Myocyte (in vitro differentiated cells): ENCODE data around the gene ERAS. TPM values are rescaled to one million over a fixed set of nuclear protein-coding genes. Genes with fewer than 3 reads are reported as not detected.

Experiments used
- DNase-seq: peaks from one replicate; pipeline ENCODE4 v3.0.0-alpha.2; 2012; ENCODE audit warnings: low read depth
- polyA plus RNA-seq: library from polyadenylated mRNA; unstranded; fragments of >200 nt; gene quantifications from one replicate; pipeline ENCODE4 v1.2.1, GENCODE V29; 2012; ENCODE audit warnings: missing spikeins
- total RNA-seq: library from RNA; depleted of rRNA; stranded (reverse); fragments of >200 nt; gene quantifications from 2 replicates; pipeline ENCODE4 v1.2.3, GENCODE V29; 2014

The ERAS gene, protein sequence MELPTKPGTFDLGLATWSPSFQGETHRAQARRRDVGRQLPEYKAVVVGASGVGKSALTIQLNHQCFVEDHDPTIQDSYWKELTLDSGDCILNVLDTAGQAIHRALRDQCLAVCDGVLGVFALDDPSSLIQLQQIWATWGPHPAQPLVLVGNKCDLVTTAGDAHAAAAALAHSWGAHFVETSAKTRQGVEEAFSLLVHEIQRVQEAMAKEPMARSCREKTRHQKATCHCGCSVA
- total RNA-seq = not detected in 2 replicates
- 0.06 TPM for polyA plus RNA-seq

DNA sequence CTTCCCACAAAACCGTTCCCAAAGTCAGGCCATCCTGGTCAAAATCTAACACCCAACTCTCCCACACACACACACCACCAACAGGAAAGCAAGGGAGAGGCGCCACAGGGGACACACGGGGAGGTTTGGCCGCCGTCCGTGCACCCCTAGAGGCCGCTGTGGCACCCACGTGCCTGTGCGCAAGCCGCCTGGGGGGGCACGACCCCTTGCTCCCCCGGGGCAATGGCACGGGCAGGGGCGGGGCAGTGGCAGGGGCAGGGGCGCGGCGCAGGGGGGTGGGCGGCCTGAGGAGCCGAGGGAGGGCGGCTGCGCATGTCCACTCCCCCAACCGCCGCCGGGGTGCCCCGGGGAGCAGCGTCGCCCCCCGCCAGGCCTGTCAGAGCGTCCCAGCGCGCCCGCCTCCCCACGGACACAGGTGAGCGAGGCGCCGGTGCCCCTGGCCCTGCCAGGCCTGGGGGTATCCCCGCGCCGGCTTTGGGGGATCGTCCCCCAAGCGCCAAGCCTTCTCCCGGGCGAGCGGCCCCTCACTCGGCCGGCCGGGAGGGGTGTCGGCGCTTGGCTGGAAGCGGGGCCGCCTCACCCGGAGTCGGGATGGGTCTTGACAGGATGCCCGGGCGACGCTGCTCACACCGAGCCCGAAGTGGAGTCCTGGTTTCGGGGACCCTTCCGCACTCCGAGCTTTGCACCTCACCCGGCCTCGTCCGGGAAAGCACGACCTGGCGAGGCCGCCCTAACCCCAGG, at the start of gene ERAS:
ERAS (plus strand) TSS at position 379 of the 741 bp plus-strand sequence. CDS start 2,611 bp downstream, outside the sequence.
- no peak for DNase-seq

DNA sequence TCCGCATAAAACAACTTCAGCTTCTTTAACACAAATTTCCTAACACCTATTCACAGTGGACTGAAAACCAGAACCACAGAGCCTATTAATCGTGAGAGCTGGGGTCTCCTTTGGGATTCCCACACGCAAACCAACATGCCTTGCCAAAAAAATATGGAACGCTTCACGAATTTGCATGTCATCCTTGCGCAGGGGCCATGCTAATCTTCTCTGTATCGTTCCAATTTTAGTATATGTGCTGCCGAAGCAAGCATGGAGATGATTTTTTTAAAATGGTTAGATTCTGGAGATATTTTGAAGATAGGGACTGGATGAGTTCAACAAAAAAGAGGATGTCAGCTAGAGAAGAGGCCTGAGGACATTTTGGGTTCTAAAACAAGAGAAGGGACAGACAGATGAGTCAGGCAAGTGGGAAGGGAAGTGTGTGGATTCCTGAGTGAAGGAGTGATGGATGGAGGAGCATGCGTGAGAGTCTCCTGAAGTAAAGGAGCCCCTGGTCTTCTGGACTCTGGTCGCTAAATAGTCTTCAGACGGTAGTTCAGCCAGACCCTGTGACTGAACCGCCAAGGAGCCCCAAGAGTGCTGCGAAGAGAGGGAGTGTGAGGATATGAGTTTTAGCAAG, 49.4 kb upstream of the ERAS start:
- DNase-seq = no peak

DNA sequence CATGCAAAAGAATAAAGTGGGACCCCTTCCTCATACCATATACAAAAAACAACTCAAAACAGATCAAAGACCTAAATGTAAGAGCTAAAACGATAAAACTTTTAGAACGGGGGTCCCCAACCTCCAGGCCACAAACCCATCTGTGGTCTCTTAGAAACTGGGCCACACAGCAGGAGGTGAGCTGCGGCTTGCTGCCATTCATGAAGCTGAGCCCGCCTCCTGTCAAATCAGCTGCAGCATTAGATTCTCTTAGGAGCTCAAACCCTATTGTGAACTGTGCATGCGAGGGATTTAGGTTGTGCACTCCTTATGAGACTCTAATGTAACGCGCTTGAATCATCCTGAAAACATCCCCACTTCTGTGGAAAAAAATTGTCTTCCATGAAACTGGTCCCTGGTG, 46.9 kb upstream of the ERAS start:
- no peak for DNase-seq

DNA sequence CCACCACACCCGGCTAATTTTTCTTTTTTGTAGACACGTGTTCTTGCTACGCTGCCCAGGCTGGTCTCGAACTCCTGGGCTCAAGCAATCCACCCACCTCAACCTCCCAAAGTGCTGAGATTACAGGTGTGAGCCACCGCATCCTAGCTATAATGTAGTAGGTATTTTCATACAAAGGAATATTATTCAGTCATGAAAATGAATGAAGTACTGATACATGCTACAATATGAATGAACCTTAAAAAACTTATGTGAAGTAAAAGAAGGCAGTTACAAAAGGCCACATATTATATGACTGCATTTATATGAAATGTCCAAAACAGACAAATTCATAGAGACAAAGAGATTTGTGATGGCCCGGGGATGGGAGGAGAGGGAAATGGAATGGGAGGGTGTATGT, 44.6 kb upstream of the ERAS start:
- no peak for DNase-seq

DNA sequence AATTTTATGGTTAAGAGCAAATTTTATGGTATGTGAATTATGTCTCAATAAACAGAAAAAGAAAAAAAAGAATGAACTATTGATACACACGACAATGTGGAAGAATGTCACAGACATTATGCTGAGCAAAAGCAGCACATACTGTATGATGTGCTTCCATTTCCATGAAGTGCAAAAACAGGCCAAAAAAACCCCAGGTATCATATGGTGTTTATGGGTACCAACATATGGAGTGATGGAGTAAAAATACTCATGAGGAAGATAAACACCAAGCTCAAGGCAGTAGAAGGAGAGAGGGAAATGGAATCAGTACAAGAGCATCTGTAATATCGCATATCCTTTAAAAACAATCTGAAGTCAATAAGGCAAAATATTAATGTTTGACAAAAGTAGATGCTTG, 44.1 kb upstream of the ERAS start:
- no peak for DNase-seq

DNA sequence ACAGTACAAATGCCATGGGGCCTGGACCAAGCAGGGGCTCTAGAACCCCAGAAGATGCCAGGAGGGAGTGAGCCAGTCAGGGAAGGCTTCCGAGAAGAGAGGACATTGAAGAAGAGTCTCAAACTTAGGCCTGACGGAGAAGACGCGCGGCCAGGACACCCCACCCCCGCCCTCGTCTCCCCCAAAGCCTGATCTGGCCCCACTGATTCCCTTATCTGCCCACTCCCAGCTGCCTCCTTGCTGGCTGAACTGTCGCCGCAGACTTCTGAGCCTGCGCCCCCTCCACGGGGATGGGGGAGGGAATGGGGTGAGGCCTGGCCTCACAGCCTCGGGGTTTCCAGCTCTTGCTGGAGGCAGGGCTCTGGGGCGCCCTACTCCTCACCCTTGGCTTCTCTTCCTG, 43.5 kb upstream of the ERAS start:
- no peak for DNase-seq

DNA sequence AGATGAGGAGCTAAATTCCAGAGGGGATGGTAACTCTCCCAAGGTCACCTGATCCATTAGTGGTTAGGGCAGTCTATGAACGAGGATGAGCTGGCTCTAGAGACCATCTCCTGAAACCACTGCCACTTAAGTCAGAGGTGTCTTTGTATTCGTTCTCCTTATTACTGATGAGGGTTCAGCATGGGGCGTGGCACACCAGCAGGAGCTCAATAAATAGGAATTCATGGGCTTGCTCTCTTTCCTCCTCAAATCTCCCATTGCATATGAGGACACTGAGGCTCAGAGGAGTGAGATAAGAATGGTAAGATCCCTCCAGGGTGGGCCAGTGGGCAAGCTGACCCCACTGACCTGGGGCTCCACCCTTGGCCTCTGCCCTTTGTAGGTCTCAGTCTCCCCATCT, 41.6 kb upstream of the ERAS start:
- DNase-seq = no peak

DNA sequence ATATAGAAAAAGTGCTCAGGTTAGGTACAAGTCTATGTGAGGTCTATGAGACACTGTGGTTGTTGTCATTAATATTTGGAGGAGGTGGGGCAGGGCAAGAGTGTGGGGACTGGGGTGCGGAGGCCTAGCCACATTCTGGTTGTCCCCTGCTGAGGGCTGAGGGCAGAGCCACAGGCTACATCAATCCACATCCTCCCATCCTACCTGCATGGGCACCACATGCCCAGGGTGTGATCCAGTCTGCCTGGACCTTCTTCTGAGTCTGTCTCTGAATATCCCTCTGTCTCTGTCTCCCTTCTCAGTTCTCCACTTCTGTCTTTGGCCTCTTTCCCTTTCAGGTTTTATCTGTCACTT, 41.1 kb upstream of the ERAS start:
- DNase-seq = no peak

DNA sequence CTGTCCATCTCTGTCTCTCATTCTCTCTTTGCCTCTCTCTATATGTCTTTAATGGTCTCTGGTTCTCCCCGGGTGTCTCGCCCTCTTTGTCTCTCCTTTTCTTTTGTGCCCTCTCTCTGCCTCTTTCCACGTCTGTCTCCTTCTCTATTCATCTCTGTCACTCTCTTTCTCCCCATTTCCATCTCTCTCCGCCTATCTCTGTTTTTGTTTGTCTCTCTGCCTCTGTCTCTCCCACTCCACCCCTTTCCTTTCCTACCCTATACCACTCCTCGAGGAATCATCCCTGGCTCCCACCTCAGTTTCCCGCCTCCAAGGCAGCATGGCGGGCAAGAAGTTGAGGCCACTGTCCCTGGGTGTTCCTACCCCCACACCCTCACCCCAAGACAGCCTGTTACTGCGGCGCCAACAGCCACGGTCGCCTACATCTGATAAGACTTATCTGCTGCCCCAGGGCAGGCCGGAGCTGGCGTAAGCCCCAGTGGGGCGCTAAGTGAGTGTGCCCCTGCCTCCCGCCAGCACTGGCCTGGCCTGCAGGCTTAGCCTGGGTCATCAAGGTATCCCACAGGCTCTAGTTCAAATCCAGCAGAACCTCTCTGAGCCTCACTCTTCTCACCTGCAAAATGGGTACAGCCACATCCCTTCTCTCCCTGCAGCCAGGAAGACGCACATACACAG, 40.6 kb upstream of the ERAS start:
- no peak for DNase-seq

DNA sequence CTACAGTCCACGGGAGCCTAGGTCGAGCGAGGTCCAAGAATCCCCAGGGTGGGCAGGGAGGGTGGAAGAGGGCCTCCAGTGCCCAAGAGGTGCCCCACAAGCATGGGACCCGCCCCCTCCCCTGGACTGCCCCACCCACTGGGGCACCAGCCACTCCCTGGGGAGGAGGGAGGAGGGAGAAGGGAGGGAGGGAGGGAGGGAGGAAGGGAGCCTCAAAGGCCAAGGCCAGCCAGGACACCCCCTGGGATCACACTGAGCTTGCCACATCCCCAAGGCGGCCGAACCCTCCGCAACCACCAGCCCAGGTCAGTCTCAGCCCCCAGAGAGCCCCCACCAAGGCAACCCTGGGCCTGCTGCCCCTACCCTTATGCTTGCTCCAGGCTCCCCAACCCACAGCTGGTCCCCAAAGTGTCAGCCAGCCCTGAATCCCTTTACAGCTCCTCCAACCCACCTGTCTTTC, 39.9 kb upstream of the ERAS start, which contains the start of gene GATA1:
GATA1 (plus strand) TSS at position 250 of the 460 bp plus-strand sequence. CDS start 4,520 bp downstream, outside the sequence.
- no peak for DNase-seq

DNA sequence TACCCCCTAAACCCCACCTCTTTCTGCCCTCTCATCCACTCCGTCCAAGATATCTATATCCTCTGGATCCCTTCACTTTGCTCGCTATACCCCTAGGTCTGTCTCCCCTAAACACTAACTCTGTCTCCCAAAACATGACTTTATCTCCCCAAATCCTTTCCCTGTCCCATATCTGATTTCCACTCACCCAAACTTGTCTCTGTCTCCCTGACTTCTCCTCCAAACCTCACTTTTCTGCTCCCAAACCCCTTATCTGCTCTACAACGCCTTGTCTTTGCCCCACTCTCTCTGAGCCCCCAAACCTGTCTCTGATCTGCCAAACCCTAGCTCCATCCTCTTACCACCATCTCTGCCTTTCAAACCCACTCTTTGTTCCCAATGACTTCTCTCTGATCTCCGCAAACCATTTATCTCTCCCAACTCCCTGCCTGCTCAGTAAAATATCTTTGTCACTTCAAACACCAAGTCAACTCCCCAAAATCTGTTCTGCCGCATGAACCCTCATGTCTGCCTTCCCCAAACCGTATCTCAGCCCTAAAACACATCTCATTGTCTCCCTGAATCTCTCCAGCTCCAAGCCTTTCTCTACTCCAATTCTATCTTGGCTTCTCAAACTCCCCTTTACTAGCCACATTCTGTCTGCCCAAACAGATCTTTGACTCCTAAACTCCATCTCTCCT, 39.3 kb upstream of the ERAS start:
- no peak for DNase-seq

DNA sequence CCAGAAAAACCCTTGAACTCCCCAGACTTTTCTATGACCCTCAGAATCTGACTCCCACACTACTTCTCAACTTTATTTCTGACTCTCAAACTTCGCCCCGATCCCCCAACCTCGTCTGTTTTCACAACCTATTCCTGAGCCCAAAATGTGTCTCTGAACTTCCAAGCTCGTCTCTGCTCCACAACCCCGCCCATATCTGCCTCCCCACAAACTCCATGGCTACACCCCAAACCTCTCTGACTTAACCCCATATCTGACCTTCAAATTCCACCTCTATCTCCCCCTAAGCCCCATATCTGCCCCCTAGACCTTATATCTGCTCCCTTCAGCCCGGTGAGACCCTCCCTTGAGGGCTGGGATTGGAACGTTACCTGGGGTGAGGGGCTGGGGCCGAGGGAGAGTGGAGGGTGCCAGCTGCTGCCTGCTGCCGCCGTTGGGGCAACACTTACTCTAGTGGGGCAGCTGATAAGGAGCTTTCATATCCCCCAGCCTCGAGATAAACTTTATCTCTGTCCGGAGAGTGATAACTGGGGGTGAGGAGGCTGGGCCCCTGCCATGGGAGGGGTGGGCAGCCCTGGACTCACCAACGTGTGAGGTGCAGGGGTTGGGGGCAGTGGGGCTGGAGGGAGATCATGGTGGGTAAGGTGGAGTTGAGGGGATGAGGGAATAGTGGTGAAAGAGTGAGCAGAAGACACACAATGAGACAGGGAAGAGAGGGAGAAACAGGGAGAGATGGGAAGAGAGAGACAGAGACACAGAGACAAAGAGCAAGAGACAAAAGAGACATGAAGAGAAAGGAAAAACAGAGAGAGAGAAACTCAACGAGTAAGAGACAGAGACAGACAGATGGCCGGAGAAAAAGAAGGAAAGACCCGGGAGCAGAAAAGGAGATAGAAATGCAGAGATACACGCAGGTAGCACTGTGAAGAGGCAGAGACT, 38.5 kb upstream of the ERAS start:
- DNase-seq = no peak

DNA sequence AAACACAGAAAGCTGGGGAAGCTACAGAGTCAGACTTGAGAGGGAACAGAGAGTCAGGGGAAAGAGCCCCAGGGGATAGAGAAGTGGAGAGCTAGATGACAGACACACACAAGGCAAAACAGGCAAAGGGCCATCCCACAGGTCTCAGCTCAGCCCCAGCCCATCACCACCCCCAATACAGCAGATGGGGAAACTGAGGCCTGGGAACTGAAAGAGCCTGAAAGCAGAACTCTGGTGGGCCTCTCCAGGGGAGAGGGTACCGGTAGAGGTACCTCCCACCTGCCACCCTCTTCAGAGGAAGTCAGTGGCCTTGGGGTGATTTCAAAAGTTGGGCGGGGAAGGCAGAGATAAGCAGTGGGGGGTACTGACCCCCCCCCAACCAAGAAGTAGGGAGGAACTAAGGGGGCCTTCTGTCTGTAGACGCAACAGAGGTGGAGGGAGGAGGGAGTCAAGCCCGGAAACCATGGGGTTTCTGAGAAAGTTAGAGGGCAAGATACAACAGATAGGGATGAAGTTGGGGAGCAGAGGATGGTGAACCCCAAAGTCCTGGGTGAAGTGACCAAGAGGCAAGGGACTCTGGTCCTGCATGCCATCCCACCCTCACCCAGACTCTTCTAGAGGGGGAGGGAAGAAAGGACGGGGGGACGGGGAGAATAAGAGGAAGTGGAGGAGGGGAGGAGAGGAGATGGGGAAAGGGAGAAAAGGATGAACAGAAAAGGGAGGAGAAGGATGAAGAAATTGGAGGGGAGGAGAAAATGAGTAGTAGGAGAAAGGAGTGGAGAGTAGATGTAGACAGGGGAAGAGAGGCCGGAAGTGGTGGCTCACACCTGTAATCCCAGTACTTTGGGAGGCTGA, 36.7 kb upstream of the ERAS start:
- no peak for DNase-seq

DNA sequence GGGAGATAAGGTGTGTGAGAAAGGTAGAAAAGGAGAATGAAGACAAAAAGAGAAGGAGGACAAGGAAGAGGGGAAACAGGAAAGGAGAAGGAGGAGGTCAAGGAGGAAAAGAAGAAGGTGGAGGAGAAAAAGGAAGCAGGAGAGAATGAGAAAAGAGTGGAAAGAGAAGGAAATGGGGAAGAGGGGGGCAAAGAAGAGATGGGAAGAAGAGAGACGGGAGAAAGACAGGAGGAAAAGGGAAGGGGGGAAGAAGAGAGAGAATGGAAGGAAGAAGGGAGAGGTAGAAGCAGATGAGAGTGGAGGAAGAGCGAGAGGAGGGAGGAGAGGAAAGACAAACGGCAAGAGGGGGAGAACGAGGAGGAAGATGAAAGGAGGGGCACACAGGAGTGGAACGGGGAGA, 35.8 kb upstream of the ERAS start:
- no peak for DNase-seq

DNA sequence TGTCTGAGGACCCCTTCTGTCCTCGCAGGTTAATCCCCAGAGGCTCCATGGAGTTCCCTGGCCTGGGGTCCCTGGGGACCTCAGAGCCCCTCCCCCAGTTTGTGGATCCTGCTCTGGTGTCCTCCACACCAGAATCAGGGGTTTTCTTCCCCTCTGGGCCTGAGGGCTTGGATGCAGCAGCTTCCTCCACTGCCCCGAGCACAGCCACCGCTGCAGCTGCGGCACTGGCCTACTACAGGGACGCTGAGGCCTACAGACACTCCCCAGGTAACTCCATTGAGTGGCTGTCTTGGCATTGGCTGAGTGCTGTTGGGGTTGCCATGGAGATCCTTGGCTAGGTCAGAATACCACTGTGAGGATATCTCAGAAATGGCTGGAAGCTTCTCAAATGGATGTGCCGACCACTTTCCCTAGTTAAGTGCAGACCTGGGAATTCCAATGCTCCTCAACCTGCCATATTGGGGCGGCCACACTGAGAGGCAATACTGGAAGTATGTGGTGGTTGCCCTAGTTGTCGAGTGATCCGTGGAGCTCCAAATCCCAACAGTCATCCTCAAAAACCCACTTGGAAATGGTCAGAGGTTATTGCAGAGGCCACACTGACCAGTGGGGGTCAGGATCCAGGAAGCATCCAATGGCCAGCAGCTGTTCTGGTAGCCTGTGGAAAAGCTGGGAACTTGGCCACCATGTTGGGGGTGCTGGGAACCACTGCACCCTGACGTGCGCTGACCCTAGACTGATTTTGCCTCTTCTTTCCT, 35.1 kb upstream of the ERAS start:
- no peak for DNase-seq

DNA sequence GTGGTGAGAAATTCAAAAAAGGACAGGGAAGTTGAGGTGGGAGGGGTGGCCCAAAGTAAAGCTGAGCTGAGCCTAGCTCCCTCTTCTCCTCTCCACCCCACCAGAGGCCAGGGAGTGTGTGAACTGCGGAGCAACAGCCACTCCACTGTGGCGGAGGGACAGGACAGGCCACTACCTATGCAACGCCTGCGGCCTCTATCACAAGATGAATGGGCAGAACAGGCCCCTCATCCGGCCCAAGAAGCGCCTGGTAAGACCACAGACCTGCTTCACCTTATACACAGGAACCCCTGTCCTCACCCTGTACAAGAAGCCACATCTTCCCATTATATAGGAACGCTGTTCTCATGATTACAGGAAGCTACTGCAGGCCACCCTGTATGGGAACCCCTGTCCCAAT, 34.1 kb upstream of the ERAS start:
- no peak for DNase-seq

DNA sequence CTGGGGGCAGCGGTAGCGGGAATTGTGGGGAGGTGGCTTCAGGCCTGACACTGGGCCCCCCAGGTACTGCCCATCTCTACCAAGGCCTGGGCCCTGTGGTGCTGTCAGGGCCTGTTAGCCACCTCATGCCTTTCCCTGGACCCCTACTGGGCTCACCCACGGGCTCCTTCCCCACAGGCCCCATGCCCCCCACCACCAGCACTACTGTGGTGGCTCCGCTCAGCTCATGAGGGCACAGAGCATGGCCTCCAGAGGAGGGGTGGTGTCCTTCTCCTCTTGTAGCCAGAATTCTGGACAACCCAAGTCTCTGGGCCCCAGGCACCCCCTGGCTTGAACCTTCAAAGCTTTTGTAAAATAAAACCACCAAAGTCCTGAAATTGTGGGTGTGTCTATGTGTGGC, 32.4 kb upstream of the ERAS start:
- DNase-seq = no peak

DNA sequence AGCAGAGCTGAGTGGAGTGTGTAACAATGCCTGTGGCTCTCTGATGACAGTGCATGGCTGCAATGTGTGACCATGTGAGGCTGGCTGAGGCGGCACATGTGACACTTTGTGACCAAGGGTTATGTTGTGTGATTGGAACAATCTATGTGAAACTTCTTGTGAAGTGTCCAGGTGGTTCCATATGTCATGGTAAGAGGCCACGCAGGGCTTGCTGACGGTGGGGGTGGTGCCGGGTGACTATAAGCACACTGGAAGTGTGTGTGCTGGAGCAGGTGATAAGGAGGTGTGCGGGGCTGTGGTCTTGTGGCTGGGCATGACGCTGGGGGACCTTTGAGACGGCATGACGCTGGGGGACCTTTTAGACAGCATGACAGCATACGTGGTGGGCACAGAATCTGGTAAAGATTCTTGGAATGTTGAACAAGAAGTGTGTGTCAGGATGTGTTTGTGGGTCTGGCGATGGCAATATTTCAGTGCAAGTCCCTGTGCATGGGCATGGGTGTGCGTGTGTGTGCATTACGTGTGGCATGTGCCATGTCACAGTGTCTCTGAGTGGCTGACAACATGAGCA, 31.9 kb upstream of the ERAS start:
- DNase-seq = no peak
